Keratinocyte (primary cell): ENCODE results near the gene RAD9B.

Source experiments
- EZH2 ChIP-seq: IDR thresholded peaks from one replicate; pipeline ENCODE4 v1.6.1; 2012; ENCODE audit warnings: inconsistent platforms, mild to moderate bottlenecking, low read length, moderate library complexity
- TF ChIP-seq, protein P1 (sequence below), 3 experiments: IDR thresholded peaks in 1 of 3; conservative IDR thresholded peaks in 1 of 3; optimal IDR thresholded peaks in 1 of 3; 2 replicates in 2 of 3; 3 replicates in 1 of 3; pipeline versions ENCODE3 to v1.5.1; 2011; ENCODE audit warnings: low read length in 3 of 3, mild to moderate bottlenecking in 3 of 3, moderate library complexity in 2 of 3, control low read depth in 1 of 3, inconsistent platforms in 1 of 3; ENCODE audit not compliant: insufficient read depth in 2 of 3; ENCODE audit errors: extremely low read depth in 1 of 3

DNA sequence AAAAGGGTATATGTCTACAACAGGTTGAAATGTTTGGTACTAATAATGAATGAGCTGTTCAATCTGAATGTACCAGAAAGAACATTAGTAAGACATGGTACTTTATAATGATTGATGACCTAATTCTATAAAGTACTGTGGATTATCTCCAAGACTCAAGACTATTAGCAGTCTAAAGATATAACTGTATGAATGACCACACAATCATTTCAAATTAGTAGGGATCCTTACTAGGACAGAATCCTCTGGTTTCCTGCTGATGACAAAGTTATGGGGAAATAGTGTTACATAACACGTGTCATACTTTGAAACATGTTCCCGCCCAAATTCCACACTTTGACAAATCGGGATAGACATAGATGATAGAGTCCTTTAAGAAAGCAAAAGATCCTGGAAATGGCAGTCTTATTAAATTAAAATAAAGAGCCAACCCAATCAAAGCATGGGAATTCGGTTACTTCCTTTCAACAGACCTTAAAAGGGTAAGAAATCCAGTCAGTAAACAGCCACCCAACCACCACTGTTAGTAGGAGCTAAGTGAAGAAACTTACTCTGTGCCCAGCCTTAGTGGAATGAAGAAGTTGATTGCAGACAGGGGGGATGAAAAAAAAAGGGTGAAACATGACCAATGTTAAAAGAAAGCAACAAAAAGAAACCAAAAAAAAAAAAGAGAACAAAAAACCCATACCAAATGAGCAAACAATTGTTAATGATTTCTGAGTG is 3.0 kb upstream of the RAD9B start:
- TF ChIP-seq EZH2: no peak
- TF ChIP-seq, protein P1, sequence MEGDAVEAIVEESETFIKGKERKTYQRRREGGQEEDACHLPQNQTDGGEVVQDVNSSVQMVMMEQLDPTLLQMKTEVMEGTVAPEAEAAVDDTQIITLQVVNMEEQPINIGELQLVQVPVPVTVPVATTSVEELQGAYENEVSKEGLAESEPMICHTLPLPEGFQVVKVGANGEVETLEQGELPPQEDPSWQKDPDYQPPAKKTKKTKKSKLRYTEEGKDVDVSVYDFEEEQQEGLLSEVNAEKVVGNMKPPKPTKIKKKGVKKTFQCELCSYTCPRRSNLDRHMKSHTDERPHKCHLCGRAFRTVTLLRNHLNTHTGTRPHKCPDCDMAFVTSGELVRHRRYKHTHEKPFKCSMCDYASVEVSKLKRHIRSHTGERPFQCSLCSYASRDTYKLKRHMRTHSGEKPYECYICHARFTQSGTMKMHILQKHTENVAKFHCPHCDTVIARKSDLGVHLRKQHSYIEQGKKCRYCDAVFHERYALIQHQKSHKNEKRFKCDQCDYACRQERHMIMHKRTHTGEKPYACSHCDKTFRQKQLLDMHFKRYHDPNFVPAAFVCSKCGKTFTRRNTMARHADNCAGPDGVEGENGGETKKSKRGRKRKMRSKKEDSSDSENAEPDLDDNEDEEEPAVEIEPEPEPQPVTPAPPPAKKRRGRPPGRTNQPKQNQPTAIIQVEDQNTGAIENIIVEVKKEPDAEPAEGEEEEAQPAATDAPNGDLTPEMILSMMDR (optimal IDR thresholded peaks at IDR 0.05 in 1 of 3, IDR thresholded peaks at IDR 0.05 in 1 of 3, conservative IDR thresholded peaks at IDR 0.05 in 1 of 3; ENCODE audit: extremely low read depth in 1 of 3, insufficient read depth in 2 of 3, low read length in 3 of 3): no peak
